GM12878 (cell line): Measurements from ENCODE around the gene SORL1. TPM values are rescaled to one million over a fixed set of nuclear protein-coding genes. Genes with fewer than 3 reads are reported as not detected.

ENCODE experiments used
- BCL11A ChIP-seq: IDR thresholded peaks from 2 replicates; pipeline ENCODE4 v1.6.1; 2011; ENCODE audit warnings: low read depth, low read length
- BHLHE40 ChIP-seq, 2 experiments: fragments of 450-650 bp in 1 of 2; IDR thresholded peaks; 2 replicates each; pipeline ENCODE4 v1.6.1; 2011 to 2017; ENCODE audit warnings: low read depth in 2 of 2, borderline replicate concordance in 1 of 2, improper control_type of control experiment in 1 of 2, low read length in 1 of 2, mild to moderate bottlenecking in 1 of 2
- ESRRA ChIP-seq: IDR thresholded peaks from 2 replicates; pipeline ENCODE4 v1.6.1; 2012; ENCODE audit warnings: mild to moderate bottlenecking, low read length, improper control_type of control experiment
- HCFC1 ChIP-seq: fragments of 150-350 bp; IDR thresholded peaks from 2 replicates; pipeline ENCODE4 v1.6.1; 2014; ENCODE audit warnings: low read length
- IKZF1 ChIP-seq: fragments of 450-650 bp; conservative IDR thresholded peaks from 2 replicates; pipeline ENCODE4 v1.6.1; 2017; ENCODE audit warnings: antibody characterized with exemption, mild to moderate bottlenecking
- IKZF2 ChIP-seq, 2 experiments: fragments of 450-650 bp; IDR thresholded peaks; 2 replicates each; pipeline ENCODE4 v1.6.1; 2017; ENCODE audit warnings: mild to moderate bottlenecking in 2 of 2, moderate library complexity in 2 of 2
- KAT2A ChIP-seq: conservative IDR thresholded peaks from 2 replicates; pipeline ENCODE4 v1.6.1; 2011; ENCODE audit warnings: low read depth, low read length; ENCODE audit not compliant: control insufficient read depth
- MAX ChIP-seq: IDR thresholded peaks from 2 replicates; pipeline ENCODE4 v1.6.1; 2012; ENCODE audit warnings: low read depth, low read length, improper control_type of control experiment
- MYB ChIP-seq: fragments of 150-350 bp; IDR thresholded peaks from 2 replicates; pipeline ENCODE4 v1.6.1; 2014; ENCODE audit warnings: mild to moderate bottlenecking, low read depth, low read length, borderline replicate concordance
- PAX8 ChIP-seq: fragments of 450-650 bp; IDR thresholded peaks from 2 replicates; pipeline ENCODE4 v1.6.1; 2017; ENCODE audit warnings: mild to moderate bottlenecking, moderate library complexity
- PKNOX1 ChIP-seq: fragments of 450-650 bp; IDR thresholded peaks from 2 replicates; pipeline ENCODE4 v1.6.1; 2016; ENCODE audit warnings: mild to moderate bottlenecking
- POU2F2 ChIP-seq: IDR thresholded peaks from 3 replicates; pipeline ENCODE4 v1.6.1; 2011; ENCODE audit warnings: low read depth, mild to moderate bottlenecking, low read length, borderline replicate concordance
- RAD21 ChIP-seq: IDR thresholded peaks from 2 replicates; pipeline ENCODE4 v1.6.1; 2011; ENCODE audit warnings: mild to moderate bottlenecking, low read depth, low read length, moderate library complexity; ENCODE audit not compliant: insufficient read depth
- RB1 ChIP-seq: fragments of 450-650 bp; formaldehyde crosslinking; IDR thresholded peaks from 2 replicates; pipeline ENCODE4 v1.6.1; 2017; ENCODE audit warnings: mild to moderate bottlenecking, borderline replicate concordance
- SIN3A ChIP-seq: IDR thresholded peaks from 2 replicates; pipeline ENCODE4 v1.6.1; 2012; ENCODE audit warnings: low read depth, low read length, improper control_type of control experiment
- SP1 ChIP-seq: IDR thresholded peaks from one replicate; pipeline ENCODE4 v1.6.1; 2011; ENCODE audit warnings: low read depth, low read length
- SREBF1 ChIP-seq: IDR thresholded peaks from 2 replicates; pipeline ENCODE4 v1.6.1; 2012; ENCODE audit warnings: mild to moderate bottlenecking, low read length
- SREBF2 ChIP-seq: IDR thresholded peaks from 2 replicates; pipeline ENCODE4 v1.6.1; 2012; ENCODE audit warnings: mild to moderate bottlenecking, low read length
- TARDBP ChIP-seq: IDR thresholded peaks from 2 replicates; pipeline ENCODE4 v1.6.1; 2016; ENCODE audit warnings: borderline replicate concordance
- TCF3 ChIP-seq: IDR thresholded peaks from 2 replicates; pipeline ENCODE4 v1.6.1; 2012; ENCODE audit warnings: low read depth, mild to moderate bottlenecking, low read length, borderline replicate concordance; ENCODE audit not compliant: insufficient read depth
- ZNF622 ChIP-seq: fragments of 450-650 bp; IDR thresholded peaks from 2 replicates; pipeline ENCODE4 v1.6.1; 2017; ENCODE audit warnings: mild to moderate bottlenecking, inconsistent platforms
- polyA plus RNA-seq, 11 experiments: library from polyadenylated mRNA; depleted of rRNA in 4 of 11; unstranded in 6 of 11; stranded (reverse) in 5 of 11; fragments of >200 nt; fragmentation: Nextera tagmentation in 4 of 11; fragmentation: Illumina TruSeq in 1 of 11; extraction: Ambion mirVana in 4 of 11; extraction: Trizol in 1 of 11; gene quantifications; 1 replicate in 1 of 11; 2 replicates in 10 of 11; pipeline versions ENCODE4 v1.2.1 to v1.2.3, GENCODE V29; 2011 to 2016; ENCODE audit warnings: inconsistent platforms in 2 of 11, missing spikeins in 2 of 11, low read depth in 1 of 11
- total RNA-seq, 4 experiments: library from RNA; depleted of rRNA in 3 of 4; stranded (reverse); fragments of >200 nt in 3 of 4; fragmentation: Illumina TruSeq in 1 of 4; extraction: Trizol in 1 of 4; gene quantifications; 2 replicates each; pipeline versions ENCODE4 v1.2.1 to v1.2.3, GENCODE V29; 2013 to 2021
- TF ChIP-seq, protein P1 (sequence below): fragments of 450-650 bp; IDR thresholded peaks from 2 replicates; pipeline ENCODE4 v1.6.1; 2017; ENCODE audit warnings: mild to moderate bottlenecking, low read depth, inconsistent platforms; ENCODE audit not compliant: poor library complexity, severe bottlenecking
- TF ChIP-seq, protein P2 (sequence below): IDR thresholded peaks from 2 replicates; pipeline ENCODE4 v1.6.1; 2012; ENCODE audit warnings: improper control_type of control experiment, low read depth, low read length; ENCODE audit not compliant: insufficient replicate concordance

Gene SORL1
- total and polyA plus RNA-seq, 10 of the 15 experiments (the other 5 are each of a cell fraction or from before 2014, with no cell fraction given), result 20.2 to 107 (median 59.9) TPM

GRCh38 chr11:121655537-121656327 is 203.6 kb downstream of the SORL1 start (continued):
- no peak; the same call in 2 of the 3 replicates for TF ChIP-seq POU2F2
- no peak for TF ChIP-seq MYB
- TF ChIP-seq, protein P1, sequence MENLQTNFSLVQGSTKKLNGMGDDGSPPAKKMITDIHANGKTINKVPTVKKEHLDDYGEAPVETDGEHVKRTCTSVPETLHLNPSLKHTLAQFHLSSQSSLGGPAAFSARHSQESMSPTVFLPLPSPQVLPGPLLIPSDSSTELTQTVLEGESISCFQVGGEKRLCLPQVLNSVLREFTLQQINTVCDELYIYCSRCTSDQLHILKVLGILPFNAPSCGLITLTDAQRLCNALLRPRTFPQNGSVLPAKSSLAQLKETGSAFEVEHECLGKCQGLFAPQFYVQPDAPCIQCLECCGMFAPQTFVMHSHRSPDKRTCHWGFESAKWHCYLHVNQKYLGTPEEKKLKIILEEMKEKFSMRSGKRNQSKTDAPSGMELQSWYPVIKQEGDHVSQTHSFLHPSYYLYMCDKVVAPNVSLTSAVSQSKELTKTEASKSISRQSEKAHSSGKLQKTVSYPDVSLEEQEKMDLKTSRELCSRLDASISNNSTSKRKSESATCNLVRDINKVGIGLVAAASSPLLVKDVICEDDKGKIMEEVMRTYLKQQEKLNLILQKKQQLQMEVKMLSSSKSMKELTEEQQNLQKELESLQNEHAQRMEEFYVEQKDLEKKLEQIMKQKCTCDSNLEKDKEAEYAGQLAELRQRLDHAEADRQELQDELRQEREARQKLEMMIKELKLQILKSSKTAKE, result peak; percentile 35
- TF ChIP-seq BCL11A, result no peak
- TF ChIP-seq RB1, result 0 out of 2 replicates have a peak, but pooled peaks have one; percentile 51
- no peak for TF ChIP-seq HCFC1
- TF ChIP-seq SP1, result no peak
- TF ChIP-seq BHLHE40 (IDR thresholded peaks at IDR 0.05; ENCODE audit: borderline replicate concordance in 1 of 2, low read depth in 2 of 2, low read length in 1 of 2), result peak; percentile 79 to 90
- no peak for TF ChIP-seq SREBF1
- peak; percentile 37 for TF ChIP-seq IKZF1
- TF ChIP-seq ESRRA, result no peak
- TF ChIP-seq SIN3A, result 0 out of 2 replicates have a peak, but pooled peaks have one; percentile 34
- peak; percentile 79 for TF ChIP-seq RAD21
- TF ChIP-seq IKZF2 (IDR thresholded peaks at IDR 0.05), result no peak
- no peak for TF ChIP-seq TARDBP
- TF ChIP-seq KAT2A, result no peak
- no peak for TF ChIP-seq SREBF2
- TF ChIP-seq, protein P2, sequence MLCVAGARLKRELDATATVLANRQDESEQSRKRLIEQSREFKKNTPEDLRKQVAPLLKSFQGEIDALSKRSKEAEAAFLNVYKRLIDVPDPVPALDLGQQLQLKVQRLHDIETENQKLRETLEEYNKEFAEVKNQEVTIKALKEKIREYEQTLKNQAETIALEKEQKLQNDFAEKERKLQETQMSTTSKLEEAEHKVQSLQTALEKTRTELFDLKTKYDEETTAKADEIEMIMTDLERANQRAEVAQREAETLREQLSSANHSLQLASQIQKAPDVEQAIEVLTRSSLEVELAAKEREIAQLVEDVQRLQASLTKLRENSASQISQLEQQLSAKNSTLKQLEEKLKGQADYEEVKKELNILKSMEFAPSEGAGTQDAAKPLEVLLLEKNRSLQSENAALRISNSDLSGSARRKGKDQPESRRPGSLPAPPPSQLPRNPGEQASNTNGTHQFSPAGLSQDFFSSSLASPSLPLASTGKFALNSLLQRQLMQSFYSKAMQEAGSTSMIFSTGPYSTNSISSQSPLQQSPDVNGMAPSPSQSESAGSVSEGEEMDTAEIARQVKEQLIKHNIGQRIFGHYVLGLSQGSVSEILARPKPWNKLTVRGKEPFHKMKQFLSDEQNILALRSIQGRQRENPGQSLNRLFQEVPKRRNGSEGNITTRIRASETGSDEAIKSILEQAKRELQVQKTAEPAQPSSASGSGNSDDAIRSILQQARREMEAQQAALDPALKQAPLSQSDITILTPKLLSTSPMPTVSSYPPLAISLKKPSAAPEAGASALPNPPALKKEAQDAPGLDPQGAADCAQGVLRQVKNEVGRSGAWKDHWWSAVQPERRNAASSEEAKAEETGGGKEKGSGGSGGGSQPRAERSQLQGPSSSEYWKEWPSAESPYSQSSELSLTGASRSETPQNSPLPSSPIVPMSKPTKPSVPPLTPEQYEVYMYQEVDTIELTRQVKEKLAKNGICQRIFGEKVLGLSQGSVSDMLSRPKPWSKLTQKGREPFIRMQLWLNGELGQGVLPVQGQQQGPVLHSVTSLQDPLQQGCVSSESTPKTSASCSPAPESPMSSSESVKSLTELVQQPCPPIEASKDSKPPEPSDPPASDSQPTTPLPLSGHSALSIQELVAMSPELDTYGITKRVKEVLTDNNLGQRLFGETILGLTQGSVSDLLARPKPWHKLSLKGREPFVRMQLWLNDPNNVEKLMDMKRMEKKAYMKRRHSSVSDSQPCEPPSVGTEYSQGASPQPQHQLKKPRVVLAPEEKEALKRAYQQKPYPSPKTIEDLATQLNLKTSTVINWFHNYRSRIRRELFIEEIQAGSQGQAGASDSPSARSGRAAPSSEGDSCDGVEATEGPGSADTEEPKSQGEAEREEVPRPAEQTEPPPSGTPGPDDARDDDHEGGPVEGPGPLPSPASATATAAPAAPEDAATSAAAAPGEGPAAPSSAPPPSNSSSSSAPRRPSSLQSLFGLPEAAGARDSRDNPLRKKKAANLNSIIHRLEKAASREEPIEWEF, result no peak
- TF ChIP-seq MAX, result no peak
- TF ChIP-seq ZNF622, result no peak
- no peak for TF ChIP-seq TCF3
- peak; percentile 32; the same call in 1 of the 2 replicates for TF ChIP-seq PKNOX1
- TF ChIP-seq PAX8, result no peak
